ENCODE results near the gene IMMP2L.

IMMP2L gene

GRCh38 chr7:111173528-111173927 lies 388.8 kb downstream of the IMMP2L start:
- H3K4me3 ChIP-seq (ENCODE audit: low read depth, low read length) = no peak overlapping the region

- no peak overlapping the region for H3K4me3 ChIP-seq (ENCODE audit: low read depth, low read length)
These were observed 389.6 kb downstream of the IMMP2L start for GRCh38 chr7:111172564-111173257.

GRCh38 chr7:111168182-111168581 lies 394.1 kb downstream of the IMMP2L start:
- H3K4me3 ChIP-seq (ENCODE audit: low read depth, low read length) = no peak overlapping the region

- no peak overlapping the region for H3K4me3 ChIP-seq (ENCODE audit: low read depth, low read length)
These were observed 397.9 kb downstream of the IMMP2L start for GRCh38 chr7:111164442-111164841.

GRCh38 chr7:111162692-111163091 lies 399.6 kb downstream of the IMMP2L start:
- H3K4me3 ChIP-seq (ENCODE audit: low read depth, low read length) = no peak overlapping the region

GRCh38 chr7:111160297-111160696 lies 402.0 kb downstream of the IMMP2L start:
- no peak overlapping the region for H3K4me3 ChIP-seq (ENCODE audit: low read depth, low read length)

- H3K4me3 ChIP-seq (ENCODE audit: low read depth, low read length) = no peak overlapping the region
These were observed 402.9 kb downstream of the IMMP2L start for GRCh38 chr7:111159426-111159825.

GRCh38 chr7:111150709-111151108 lies 411.6 kb downstream of the IMMP2L start:
- no peak overlapping the region for H3K4me3 ChIP-seq (ENCODE audit: low read depth, low read length)

- H3K4me3 ChIP-seq (ENCODE audit: low read depth, low read length) = no peak overlapping the region
These were observed 414.4 kb downstream of the IMMP2L start for GRCh38 chr7:111147708-111148533.

GRCh38 chr7:111146136-111146535 lies 416.2 kb downstream of the IMMP2L start:
- no peak overlapping the region for H3K4me3 ChIP-seq (ENCODE audit: low read depth, low read length)

GRCh38 chr7:111145472-111145871 lies 416.8 kb downstream of the IMMP2L start:
- H3K4me3 ChIP-seq (ENCODE audit: low read depth, low read length) = no peak overlapping the region

GRCh38 chr7:111140091-111140865 lies 422.0 kb downstream of the IMMP2L start:
- H3K4me3 ChIP-seq (ENCODE audit: low read depth, low read length) = no peak overlapping the region

GRCh38 chr7:111138586-111138985 lies 423.7 kb downstream of the IMMP2L start:
- H3K4me3 ChIP-seq (ENCODE audit: low read depth, low read length) = no peak overlapping the region

GRCh38 chr7:111138193-111138569 lies 424.1 kb downstream of the IMMP2L start:
- H3K4me3 ChIP-seq (ENCODE audit: low read depth, low read length) = no peak overlapping the region

GRCh38 chr7:111137296-111138192 lies 424.7 kb downstream of the IMMP2L start:
- no peak overlapping the region for H3K4me3 ChIP-seq (ENCODE audit: low read depth, low read length)

- no peak overlapping the region for H3K4me3 ChIP-seq (ENCODE audit: low read depth, low read length)
These were observed 429.5 kb downstream of the IMMP2L start for GRCh38 chr7:111132833-111133232.

GRCh38 chr7:111129435-111129834 lies 432.9 kb downstream of the IMMP2L start:
- no peak overlapping the region for H3K4me3 ChIP-seq (ENCODE audit: low read depth, low read length)

- no peak overlapping the region for H3K4me3 ChIP-seq (ENCODE audit: low read depth, low read length)
These were observed 435.3 kb downstream of the IMMP2L start for GRCh38 chr7:111126987-111127386.

GRCh38 chr7:111115966-111116365 lies 446.3 kb downstream of the IMMP2L start:
- H3K4me3 ChIP-seq (ENCODE audit: low read depth, low read length) = no peak overlapping the region

- H3K4me3 ChIP-seq (ENCODE audit: low read depth, low read length) = no peak overlapping the region
These were observed 448.9 kb downstream of the IMMP2L start for GRCh38 chr7:111113263-111114017.

Measured in iPS-11a (cell line).